Loucy (cell line): Measurements from ENCODE around the gene IQSEC1.

Experiments used
- H2AFZ ChIP-seq: fragments of 200-600 bp; sonication (generic); 2 replicates; pipeline ENCODE4 v1.6.0; 2016; ENCODE audit warnings: antibody characterized with exemption, mild to moderate bottlenecking, low read length, moderate library complexity
- H3F3A ChIP-seq: fragments of 200-600 bp; 2 replicates; pipeline ENCODE4 v1.6.0; 2016; ENCODE audit warnings: antibody characterized with exemption, low read depth, mild to moderate bottlenecking
- H3K27me3 ChIP-seq: fragments of 200-600 bp; sonication (generic); 2 replicates; pipeline ENCODE4 v1.6.1; 2014; ENCODE audit warnings: low read length, mild to moderate bottlenecking; ENCODE audit not compliant: insufficient read depth, poor library complexity, severe bottlenecking
- H3K36me3 ChIP-seq: fragments of 200-600 bp; sonication (generic); 2 replicates; pipeline ENCODE4 v1.6.1; 2016; ENCODE audit warnings: low read length; ENCODE audit not compliant: insufficient read depth
- H3K4me1 ChIP-seq: fragments of 200-600 bp; sonication (generic); 2 replicates; pipeline ENCODE4 v1.5.1; 2014; ENCODE audit warnings: low read length, mild to moderate bottlenecking; ENCODE audit not compliant: insufficient read depth, poor library complexity, severe bottlenecking
- H3K4me2 ChIP-seq: fragments of 200-600 bp; sonication (generic); 2 replicates; pipeline ENCODE4 v1.6.0; 2014; ENCODE audit warnings: antibody characterized with exemption, low read length, low read depth, mild to moderate bottlenecking; ENCODE audit not compliant: poor library complexity, severe bottlenecking
- H3K4me3 ChIP-seq: fragments of 200-600 bp; sonication (generic); 2 replicates; pipeline ENCODE4 v1.5.1; 2014; ENCODE audit warnings: low read length, mild to moderate bottlenecking, mixed read lengths; ENCODE audit not compliant: poor library complexity, severe bottlenecking
- H3K79me2 ChIP-seq: fragments of 200-600 bp; sonication (generic); 2 replicates; pipeline ENCODE4 v1.6.1; 2014; ENCODE audit warnings: low read length; ENCODE audit not compliant: insufficient read depth
- H3K9ac ChIP-seq: fragments of 200-600 bp; sonication (generic); 2 replicates; pipeline ENCODE4 v1.6.0; 2014; ENCODE audit warnings: mild to moderate bottlenecking, low read depth, low read length, moderate library complexity; ENCODE audit not compliant: poor library complexity, severe bottlenecking
- H3K9me2 ChIP-seq: fragments of 200-600 bp; sonication (generic); replicated peaks from 2 replicates; pipeline ENCODE4 v1.6.1; 2016; ENCODE audit warnings: low read depth, low read length, mixed read lengths
- H3K9me3 ChIP-seq: fragments of 200-600 bp; sonication (generic); 2 replicates; pipeline ENCODE4 v1.6.1; 2014; ENCODE audit warnings: mild to moderate bottlenecking, antibody characterized with exemption, low read length, low read depth; ENCODE audit not compliant: insufficient read depth
- H4K20me1 ChIP-seq: fragments of 200-600 bp; sonication (generic); 2 replicates; pipeline ENCODE4 v1.6.0; 2014; ENCODE audit warnings: antibody characterized with exemption, low read length, mild to moderate bottlenecking; ENCODE audit not compliant: insufficient read depth, poor library complexity, severe bottlenecking
- CTCF ChIP-seq: fragments of 200-600 bp; sonication (generic); conservative IDR thresholded peaks from 2 replicates; pipeline ENCODE4 v1.5.1; 2014; ENCODE audit warnings: mild to moderate bottlenecking, antibody characterized with exemption, low read length
- EZH2phosphoT487 ChIP-seq: fragments of 200-600 bp; IDR thresholded peaks from 2 replicates; pipeline ENCODE4 v1.6.1; 2018; ENCODE audit warnings: antibody characterized with exemption, mild to moderate bottlenecking, moderate library complexity, borderline replicate concordance

Gene IQSEC1

GRCh38 chr3:13065727-13066126, 7.5 kb downstream of the IQSEC1 start:
- peaks cover 71% of the 10 kb centered on the region for H3K4me1 ChIP-seq
- H3K79me2 ChIP-seq = peaks cover 85% of the 10 kb centered on the region

GRCh38 chr3:13064964-13065363, 8.3 kb downstream of the IQSEC1 start:
- H3K9ac ChIP-seq = peak overlapping the region; percentile 6
- H3K27me3 ChIP-seq = no peaks in the 10 kb centered on the region
- H4K20me1 ChIP-seq = no peaks in the 10 kb centered on the region
- H3K4me2 ChIP-seq = no peak overlapping the region
- peaks cover 64% of the 10 kb centered on the region for H3K4me1 ChIP-seq
- TF ChIP-seq CTCF (no peak), EZH2phosphoT487 (no peak)
- no peaks in the 10 kb centered on the region for H3K9me3 ChIP-seq
- H3F3A ChIP-seq = no peaks in the 10 kb centered on the region
- no peak overlapping the region for H3K4me3 ChIP-seq
- H3K9me2 ChIP-seq = no peaks in the 10 kb centered on the region
- H2AFZ ChIP-seq = no peak overlapping the region
- H3K36me3 ChIP-seq = no peaks in the 10 kb centered on the region; the same call in 1 of the 2 replicates
- peaks cover 83% of the 10 kb centered on the region for H3K79me2 ChIP-seq

More at GRCh38 chr3:13065727-13066126, 7.5 kb downstream of the IQSEC1 start:
- TF ChIP-seq EZH2phosphoT487 = no peak
- no peak for TF ChIP-seq CTCF
- Histone ChIP-seq H2AFZ (no peak overlapping the region), H3K4me2 (no peak overlapping the region), H3K9me2 (no peaks in the 10 kb centered on the region), H3K9ac (peak overlapping the region; percentile 6), H3K36me3 (no peaks in the 10 kb centered on the region; the same call in 1 of the 2 replicates), H4K20me1 (no peaks in the 10 kb centered on the region), H3K27me3 (no peaks in the 10 kb centered on the region), H3F3A (no peaks in the 10 kb centered on the region), H3K9me3 (no peaks in the 10 kb centered on the region), H3K4me3 (no peak overlapping the region)

GRCh38 chr3:13064159-13064868, 8.9 kb downstream of the IQSEC1 start:
- Histone ChIP-seq H3F3A (no peaks in the 10 kb centered on the region), H4K20me1 (no peaks in the 10 kb centered on the region), H3K36me3 (no peaks in the 10 kb centered on the region; the same call in 1 of the 2 replicates), H2AFZ (no peak overlapping the region), H3K79me2 (peaks cover 83% of the 10 kb centered on the region), H3K9me2 (no peaks in the 10 kb centered on the region), H3K9me3 (no peaks in the 10 kb centered on the region), H3K4me2 (no peak overlapping the region), H3K27me3 (no peaks in the 10 kb centered on the region), H3K9ac (no peak overlapping the region), H3K4me3 (no peak overlapping the region), H3K4me1 (peaks cover 59% of the 10 kb centered on the region)
- TF ChIP-seq EZH2phosphoT487 = no peak
- TF ChIP-seq CTCF = no peak
